Stimulated activated CD4-positive, alpha-beta T cell treated with anti-CD3 and anti-CD28 coated beads, TNF-alpha, amount 100 ng/mL, for 24 hours (primary cell): ENCODE results near the gene OBSL1.
A peak's percentile ranks its signal among the peaks of the same experiment; 100 is the strongest.

Experiments
- DNase-seq, 3 experiments: peaks; one replicate each; pipeline ENCODE4 v3.0.0-alpha.2; 2020; ENCODE audit warnings: low read depth in 3 of 3

The OBSL1 gene

DNA sequence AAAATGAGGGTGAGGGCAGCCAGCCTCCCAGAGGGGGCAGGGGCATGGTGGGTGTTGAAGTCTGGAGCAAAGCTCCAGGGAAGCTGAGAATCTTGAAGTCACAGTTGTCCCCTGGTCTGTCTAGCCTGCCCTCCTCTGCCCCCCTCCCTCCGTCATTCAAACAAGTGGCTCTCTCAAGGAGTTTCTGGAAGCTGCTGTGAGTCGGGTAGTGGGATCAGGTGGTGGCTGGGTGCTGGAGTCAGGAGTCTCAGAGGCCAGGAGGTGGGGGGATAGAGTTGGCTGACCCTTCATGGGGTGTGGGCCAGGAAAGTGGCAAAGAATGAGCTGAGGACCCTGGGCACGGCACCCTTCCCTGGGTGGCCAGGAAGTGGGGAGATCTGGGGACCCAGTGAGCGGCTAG is 57.6 kb downstream of the OBSL1 start:
- DNase-seq = no peak

DNA sequence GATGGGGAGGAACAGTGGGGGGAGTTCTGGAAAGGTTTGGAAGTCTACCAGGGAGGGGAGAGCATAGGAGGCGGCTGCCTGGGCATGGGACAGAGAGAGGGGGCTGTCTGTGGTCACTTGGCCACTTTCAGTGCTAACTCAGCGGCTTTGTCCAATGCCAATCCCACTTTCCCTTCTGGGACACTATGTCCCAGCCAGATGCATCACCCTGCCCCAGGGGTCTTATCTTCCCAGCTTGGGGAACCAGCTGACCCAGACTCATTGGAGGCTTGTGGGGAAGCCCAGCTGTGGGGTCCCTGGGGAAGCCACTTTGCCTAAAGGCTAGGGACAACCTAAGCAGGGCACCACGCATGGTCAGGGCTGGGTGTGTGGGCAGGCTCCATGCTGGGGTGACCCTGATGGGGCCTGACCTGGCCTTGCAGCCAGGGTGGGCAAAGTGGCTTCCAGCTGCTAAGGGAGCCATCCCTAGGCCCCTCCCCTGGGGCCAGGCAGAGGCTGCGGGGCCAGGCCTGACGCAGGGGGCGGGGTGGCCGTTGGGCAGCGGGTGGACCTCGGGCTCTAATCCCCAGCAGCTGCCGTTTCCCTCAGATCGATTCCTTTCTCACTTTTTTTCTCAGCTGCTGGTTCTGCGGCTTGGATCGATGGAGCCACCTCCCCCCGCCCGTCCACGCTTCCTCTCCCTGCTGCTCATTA is 58.7 kb downstream of the OBSL1 start:
- DNase-seq = no peak

GRCh38 chr2:219511547-219512325 is 59.6 kb downstream of the OBSL1 start:
- no peak for DNase-seq

DNA sequence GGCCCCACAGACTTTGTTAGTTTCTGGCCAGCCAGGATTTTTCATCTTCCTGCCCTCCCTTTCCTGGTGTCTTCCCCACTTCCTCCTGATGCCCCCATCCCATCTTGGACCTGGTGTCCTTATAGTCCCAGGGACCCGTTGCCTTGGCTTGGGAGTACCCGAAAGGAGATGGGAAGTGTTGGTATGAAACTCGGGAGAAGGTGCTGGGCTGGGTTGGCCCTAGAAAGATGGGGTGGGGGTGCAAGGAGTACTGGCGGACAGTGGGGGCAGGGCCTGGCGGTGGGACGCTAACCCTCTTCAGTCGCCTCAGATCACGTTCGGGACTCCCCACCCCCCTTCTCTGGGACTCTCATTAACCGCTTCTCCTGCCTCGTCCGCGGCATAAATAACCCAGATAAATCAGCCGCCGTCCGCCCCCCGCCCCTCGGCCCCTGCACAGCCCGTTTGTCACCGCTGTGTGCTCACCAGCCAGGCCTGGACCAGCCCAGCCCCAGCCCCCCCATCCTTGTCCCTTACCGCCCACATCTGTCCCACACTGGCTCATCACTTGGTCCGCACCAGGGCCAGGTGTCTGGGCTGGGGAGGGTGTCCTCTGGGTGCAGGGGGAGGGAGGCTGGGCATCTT is 60.7 kb downstream of the OBSL1 start:
- DNase-seq = no peak

GRCh38 chr2:219509780-219510511 is 61.4 kb downstream of the OBSL1 start:
- DNase-seq = peak in 2 of 3 experiments; percentile 16 to 52

DNA sequence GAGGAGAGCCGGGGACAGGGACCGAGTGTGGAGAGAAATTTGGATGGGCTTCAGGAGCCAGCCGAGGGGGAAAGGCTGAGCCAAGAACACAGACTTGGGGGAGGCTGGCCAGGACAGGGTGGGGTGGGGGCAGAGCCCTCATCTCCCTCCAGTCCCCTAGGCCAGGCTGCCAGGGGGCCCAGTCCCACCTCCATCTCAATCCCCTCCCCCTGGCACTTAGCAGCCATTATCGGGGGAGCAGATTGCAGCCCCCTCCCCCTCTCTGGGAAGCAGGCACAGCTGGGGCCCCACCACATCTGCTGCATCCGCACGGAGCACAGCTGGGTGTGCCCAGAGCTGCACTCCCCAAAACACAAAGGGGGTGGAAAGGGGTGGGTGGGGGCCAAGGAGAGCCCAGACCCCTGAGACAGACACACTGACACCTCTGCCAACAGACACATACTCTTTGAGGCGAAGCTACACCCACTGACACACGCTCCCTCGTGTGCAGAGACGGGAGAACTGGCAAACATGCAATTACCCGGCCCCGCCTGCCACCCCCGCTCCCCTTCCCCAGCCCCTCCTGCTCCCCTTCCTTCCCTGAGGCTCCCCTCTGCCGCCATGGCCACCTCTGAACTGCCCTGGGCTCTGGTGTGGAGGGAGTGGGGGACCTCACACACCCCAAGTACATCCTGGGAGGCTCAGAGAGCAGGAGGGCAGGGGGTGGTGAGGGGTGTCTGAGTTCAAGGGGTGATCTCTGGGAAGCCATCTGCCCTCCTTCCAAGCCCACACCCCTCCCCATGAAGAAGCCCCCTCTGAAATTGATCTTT is 62.2 kb downstream of the OBSL1 start:
- no peak for DNase-seq

- no peak for DNase-seq
Measured at GRCh38 chr2:219508444-219508734, 63.0 kb downstream of the OBSL1 start.

DNA sequence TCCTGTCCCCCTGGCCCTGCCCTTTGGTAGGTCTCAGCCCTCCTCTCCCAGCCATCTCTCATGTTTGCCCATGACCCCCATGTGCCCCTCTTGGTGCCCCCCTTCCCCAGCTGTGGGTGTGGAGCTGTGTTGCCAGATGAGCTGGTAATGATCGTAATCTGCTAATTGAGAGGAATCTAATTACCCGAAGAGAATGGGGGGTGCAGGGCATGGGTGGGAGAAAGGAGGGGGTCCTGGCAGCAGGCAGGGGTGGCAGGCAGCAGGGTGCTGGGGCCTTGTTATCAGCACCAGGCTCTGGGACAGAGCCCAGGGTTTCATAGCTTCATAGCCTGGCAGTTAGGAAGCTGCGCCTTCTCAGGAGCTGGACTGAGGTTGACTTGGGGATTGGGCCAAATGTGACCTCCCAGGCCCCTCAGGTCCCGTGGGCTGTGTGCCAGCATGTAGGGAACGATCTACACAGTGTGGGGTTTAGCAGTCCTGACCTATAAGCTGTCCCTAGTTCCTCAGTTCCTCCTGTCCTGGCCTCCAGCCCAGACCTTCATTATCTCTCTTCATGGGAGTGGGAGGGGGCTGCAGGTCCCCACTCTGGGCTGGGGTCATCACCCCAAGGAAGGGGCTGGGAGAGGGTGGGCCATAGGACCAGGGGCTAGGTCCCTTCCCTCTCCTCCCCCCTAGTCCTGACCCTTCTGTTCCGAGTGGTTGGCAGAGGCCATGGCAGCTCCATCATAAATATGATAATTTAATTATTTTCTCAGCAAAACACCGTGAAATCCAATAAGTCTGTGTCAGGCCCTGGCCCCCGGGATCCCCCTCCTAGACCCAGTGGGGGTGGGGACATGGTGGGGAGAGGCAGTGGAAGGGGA is 63.5 kb downstream of the OBSL1 start:
- DNase-seq = no peak

- DNase-seq = no peak
Measured at GRCh38 chr2:219506802-219507526, 64.4 kb downstream of the OBSL1 start.

DNA sequence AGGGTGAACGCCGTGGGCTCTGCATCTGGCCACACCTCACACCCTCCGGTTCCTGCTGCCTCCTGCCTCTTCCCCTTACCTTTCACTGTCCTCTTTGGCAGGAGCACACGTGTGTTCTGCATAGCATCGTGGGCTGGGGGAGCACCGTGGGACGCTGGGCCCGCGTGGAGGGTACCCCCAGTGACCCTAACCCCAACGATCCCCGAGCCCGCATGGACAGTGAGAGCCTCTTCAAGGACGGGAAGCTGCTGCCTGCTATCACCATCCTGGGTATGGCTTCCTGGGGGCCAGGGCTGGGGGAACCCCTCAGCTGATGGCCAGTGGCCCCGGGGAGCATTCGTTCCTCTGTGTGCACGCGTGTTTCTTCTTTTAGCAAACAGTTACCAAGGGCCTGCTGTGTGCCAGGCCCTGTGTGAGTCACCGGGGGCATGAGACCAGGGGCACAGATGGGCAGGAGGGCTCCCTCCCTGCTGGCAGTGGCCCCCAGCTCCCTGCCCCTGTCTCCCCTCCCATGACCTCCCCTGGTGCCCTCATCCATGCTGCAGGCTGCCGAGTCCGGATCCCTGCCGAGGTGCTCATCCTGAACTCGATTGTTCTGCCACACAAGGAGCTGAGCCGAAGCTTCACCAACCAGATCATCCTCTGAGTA is 65.1 kb downstream of the OBSL1 start:
- DNase-seq = no peak

GRCh38 chr2:219505585-219505984 is 65.8 kb downstream of the OBSL1 start:
- DNase-seq = no peak

- no peak for DNase-seq
Measured at GRCh38 chr2:219502618-219503017, 68.7 kb downstream of the OBSL1 start.

- no peak for DNase-seq
Measured at GRCh38 chr2:219501849-219502248, 69.5 kb downstream of the OBSL1 start.
